ENCODE data around the gene DAGLB. TPM values are rescaled to one million over a fixed set of nuclear protein-coding genes. Genes with fewer than 3 reads are reported as not detected.

The DAGLB gene
- total and polyA plus RNA-seq, 10 of the 15 experiments (the other 5 are each of a cell fraction or from before 2014, with no cell fraction given) = 1.2 to 13.3 (median 10.1) TPM

DNA sequence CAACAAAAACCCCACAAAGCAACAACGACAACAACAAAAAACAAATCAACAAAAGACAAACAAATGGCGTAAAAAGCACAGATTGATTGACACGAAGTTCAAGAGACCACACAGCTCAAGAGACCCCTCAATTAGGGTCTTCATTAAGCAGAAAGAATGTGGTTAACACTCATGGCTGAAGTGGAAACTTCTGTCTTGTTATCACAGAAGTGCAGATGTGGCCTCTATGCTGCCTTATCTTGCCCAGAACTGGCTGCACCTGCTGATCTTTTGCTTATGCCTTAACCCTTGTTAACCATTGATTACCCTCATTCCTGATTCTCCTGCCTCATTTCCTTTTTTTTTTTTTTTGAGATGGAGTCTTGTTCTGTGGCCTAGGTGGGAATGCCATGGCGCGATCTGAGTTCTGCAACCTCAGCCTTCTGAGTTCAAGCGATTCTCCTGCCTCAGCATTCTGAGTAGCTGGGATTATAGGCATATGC lies 3.5 kb upstream of the DAGLB start:
- ChIA-PET CTCF (no interaction called here), RAD21 (ENCODE audit: unreplicated experiment) (no interaction called here), POLR2A (no interaction called here), SMC1A (ENCODE audit: uncharacterized antibody, unreplicated experiment) (no interaction called here)
- Histone ChIP-seq H3K27me3 (replicated peaks in 1 of 2; ENCODE audit: control insufficient read depth in 2 of 2, insufficient read depth in 2 of 2, low read length in 1 of 2) (no peaks in the 10 kb centered on the region), H3K9ac (ENCODE audit: control insufficient read depth, insufficient read depth, low read length) (no peak overlapping the region), H4K20me1 (ENCODE audit: control insufficient read depth, insufficient read depth) (no peaks in the 10 kb centered on the region), H3K9me3 (replicated peaks; ENCODE audit: control insufficient read depth, insufficient read depth, low read length) (no peaks in the 10 kb centered on the region), H2AFZ (ENCODE audit: control insufficient read depth, low read depth, low read length) (no peak overlapping the region), H3K27ac (ENCODE audit: control insufficient read depth, insufficient read depth) (no peak overlapping the region), H3K4me1 (ENCODE audit: control insufficient read depth, insufficient read depth, low read length) (no peaks in the 10 kb centered on the region; the same call in 1 of the 2 replicates), H3K4me2 (ENCODE audit: control insufficient read depth, insufficient read depth) (no peak overlapping the region), H3K79me2 (ENCODE audit: control insufficient read depth, insufficient read depth, low read length) (peaks cover 12% of the 10 kb centered on the region), H3K4me3 (no peak overlapping the region), H3K36me3 (ENCODE audit: control insufficient read depth in 2 of 2, insufficient read depth in 2 of 2, low read length in 1 of 2) (no peaks in the 10 kb centered on the region)
- 83% methylated on average over 6 of the region's 6 CpGs for WGBS (ENCODE audit: insufficient coverage, insufficient replicate concordance, low lambda C conversion rate, missing lambda C conversion rate)
- TF ChIP-seq BCL11A (IDR thresholded peaks at IDR 0.05; ENCODE audit: low read depth, low read length) (no peak), JUNB (IDR thresholded peaks at IDR 0.05) (no peak), NFYB (IDR thresholded peaks at IDR 0.05; ENCODE audit: insufficient read depth, low read depth, low read length) (no peak), BMI1 (IDR thresholded peaks at IDR 0.05; ENCODE audit: borderline replicate concordance) (no peak), SUZ12 (IDR thresholded peaks at IDR 0.05; ENCODE audit: unreplicated experiment) (no peak), SUPT20H (IDR thresholded peaks at IDR 0.05; ENCODE audit: borderline replicate concordance, control insufficient read depth, low read depth, low read length) (no peak), EGR1 (IDR thresholded peaks at IDR 0.05; ENCODE audit: borderline replicate concordance in 1 of 2, low read depth in 2 of 2, low read length in 2 of 2) (no peak), KDM1A (IDR thresholded peaks at IDR 0.05; ENCODE audit: borderline replicate concordance) (no peak), SMARCA5 (IDR thresholded peaks at IDR 0.05) (no peak), MXI1 (IDR thresholded peaks at IDR 0.05; ENCODE audit: low read depth, low read length) (no peak), ETV6 (conservative IDR thresholded peaks at IDR 0.05 in 1 of 2, IDR thresholded peaks at IDR 0.05 in 1 of 2; ENCODE audit: borderline replicate concordance in 1 of 2, low read depth in 1 of 2) (no peak)
- TF ChIP-seq, protein P1, sequence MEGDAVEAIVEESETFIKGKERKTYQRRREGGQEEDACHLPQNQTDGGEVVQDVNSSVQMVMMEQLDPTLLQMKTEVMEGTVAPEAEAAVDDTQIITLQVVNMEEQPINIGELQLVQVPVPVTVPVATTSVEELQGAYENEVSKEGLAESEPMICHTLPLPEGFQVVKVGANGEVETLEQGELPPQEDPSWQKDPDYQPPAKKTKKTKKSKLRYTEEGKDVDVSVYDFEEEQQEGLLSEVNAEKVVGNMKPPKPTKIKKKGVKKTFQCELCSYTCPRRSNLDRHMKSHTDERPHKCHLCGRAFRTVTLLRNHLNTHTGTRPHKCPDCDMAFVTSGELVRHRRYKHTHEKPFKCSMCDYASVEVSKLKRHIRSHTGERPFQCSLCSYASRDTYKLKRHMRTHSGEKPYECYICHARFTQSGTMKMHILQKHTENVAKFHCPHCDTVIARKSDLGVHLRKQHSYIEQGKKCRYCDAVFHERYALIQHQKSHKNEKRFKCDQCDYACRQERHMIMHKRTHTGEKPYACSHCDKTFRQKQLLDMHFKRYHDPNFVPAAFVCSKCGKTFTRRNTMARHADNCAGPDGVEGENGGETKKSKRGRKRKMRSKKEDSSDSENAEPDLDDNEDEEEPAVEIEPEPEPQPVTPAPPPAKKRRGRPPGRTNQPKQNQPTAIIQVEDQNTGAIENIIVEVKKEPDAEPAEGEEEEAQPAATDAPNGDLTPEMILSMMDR (IDR thresholded peaks at IDR 0.05 in 2 of 3, conservative IDR thresholded peaks at IDR 0.05 in 1 of 3; ENCODE audit: control insufficient read depth in 2 of 3, extremely low read depth in 1 of 3, insufficient read depth in 1 of 3, low read depth in 3 of 3, low read length in 3 of 3) = no peak
- TF ChIP-seq, protein P2, sequence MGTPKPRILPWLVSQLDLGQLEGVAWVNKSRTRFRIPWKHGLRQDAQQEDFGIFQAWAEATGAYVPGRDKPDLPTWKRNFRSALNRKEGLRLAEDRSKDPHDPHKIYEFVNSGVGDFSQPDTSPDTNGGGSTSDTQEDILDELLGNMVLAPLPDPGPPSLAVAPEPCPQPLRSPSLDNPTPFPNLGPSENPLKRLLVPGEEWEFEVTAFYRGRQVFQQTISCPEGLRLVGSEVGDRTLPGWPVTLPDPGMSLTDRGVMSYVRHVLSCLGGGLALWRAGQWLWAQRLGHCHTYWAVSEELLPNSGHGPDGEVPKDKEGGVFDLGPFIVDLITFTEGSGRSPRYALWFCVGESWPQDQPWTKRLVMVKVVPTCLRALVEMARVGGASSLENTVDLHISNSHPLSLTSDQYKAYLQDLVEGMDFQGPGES (IDR thresholded peaks at IDR 0.05) = no peak
- TF ChIP-seq, protein P3, sequence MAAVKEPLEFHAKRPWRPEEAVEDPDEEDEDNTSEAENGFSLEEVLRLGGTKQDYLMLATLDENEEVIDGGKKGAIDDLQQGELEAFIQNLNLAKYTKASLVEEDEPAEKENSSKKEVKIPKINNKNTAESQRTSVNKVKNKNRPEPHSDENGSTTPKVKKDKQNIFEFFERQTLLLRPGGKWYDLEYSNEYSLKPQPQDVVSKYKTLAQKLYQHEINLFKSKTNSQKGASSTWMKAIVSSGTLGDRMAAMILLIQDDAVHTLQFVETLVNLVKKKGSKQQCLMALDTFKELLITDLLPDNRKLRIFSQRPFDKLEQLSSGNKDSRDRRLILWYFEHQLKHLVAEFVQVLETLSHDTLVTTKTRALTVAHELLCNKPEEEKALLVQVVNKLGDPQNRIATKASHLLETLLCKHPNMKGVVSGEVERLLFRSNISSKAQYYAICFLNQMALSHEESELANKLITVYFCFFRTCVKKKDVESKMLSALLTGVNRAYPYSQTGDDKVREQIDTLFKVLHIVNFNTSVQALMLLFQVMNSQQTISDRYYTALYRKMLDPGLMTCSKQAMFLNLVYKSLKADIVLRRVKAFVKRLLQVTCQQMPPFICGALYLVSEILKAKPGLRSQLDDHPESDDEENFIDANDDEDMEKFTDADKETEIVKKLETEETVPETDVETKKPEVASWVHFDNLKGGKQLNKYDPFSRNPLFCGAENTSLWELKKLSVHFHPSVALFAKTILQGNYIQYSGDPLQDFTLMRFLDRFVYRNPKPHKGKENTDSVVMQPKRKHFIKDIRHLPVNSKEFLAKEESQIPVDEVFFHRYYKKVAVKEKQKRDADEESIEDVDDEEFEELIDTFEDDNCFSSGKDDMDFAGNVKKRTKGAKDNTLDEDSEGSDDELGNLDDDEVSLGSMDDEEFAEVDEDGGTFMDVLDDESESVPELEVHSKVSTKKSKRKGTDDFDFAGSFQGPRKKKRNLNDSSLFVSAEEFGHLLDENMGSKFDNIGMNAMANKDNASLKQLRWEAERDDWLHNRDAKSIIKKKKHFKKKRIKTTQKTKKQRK (IDR thresholded peaks at IDR 0.05; ENCODE audit: low read depth, low read length) = no peak
- no peak for DNase-seq (ENCODE audit: low read depth, low spot score)
- intact Hi-C loops (cut with micrococcal nuclease; ENCODE audit: unreplicated experiment) (no loop called here), in situ Hi-C loops (cut with MboI) (no loop called here)
- no TSS peak for BruUV-seq (replicated peaks)
- ATAC-seq = no peak
- no peak for FAIRE-seq
